ENCODE measurements around the gene SYNPO.

SYNPO gene

GRCh38 chr5:150625831-150626746, 14.4 kb upstream of the SYNPO start:
- DNase-seq (ENCODE audit: low spot score) = no peak

- DNase-seq (ENCODE audit: low spot score) = peak; percentile 38
These were observed 13.6 kb upstream of the SYNPO start for GRCh38 chr5:150626853-150627276.

GRCh38 chr5:150627731-150628545, 12.5 kb upstream of the SYNPO start:
- peak; percentile 73 for DNase-seq (ENCODE audit: low spot score)

GRCh38 chr5:150628936-150629485, 11.4 kb upstream of the SYNPO start:
- DNase-seq (ENCODE audit: low spot score) = no peak

GRCh38 chr5:150630016-150630415, 10.4 kb upstream of the SYNPO start:
- no peak for DNase-seq (ENCODE audit: low spot score)

- no peak for DNase-seq (ENCODE audit: low spot score)
These were observed 9.8 kb upstream of the SYNPO start for GRCh38 chr5:150630461-150631325.

GRCh38 chr5:150631326-150631701, 9.1 kb upstream of the SYNPO start:
- no peak for DNase-seq (ENCODE audit: low spot score)

- DNase-seq (ENCODE audit: low spot score) = no peak
These were observed 7.9 kb upstream of the SYNPO start for GRCh38 chr5:150632305-150633160.

GRCh38 chr5:150633429-150633828, 7.0 kb upstream of the SYNPO start:
- no peak for DNase-seq (ENCODE audit: low spot score)

- DNase-seq (ENCODE audit: low spot score) = peak; percentile 63
These were observed 3.8 kb upstream of the SYNPO start for GRCh38 chr5:150636391-150637244.

- peak; percentile 88 for DNase-seq (ENCODE audit: low spot score)
These were observed 3.0 kb upstream of the SYNPO start for GRCh38 chr5:150637245-150638052.

- DNase-seq (ENCODE audit: low spot score) = no peak
These were observed 2.4 kb upstream of the SYNPO start for GRCh38 chr5:150638053-150638444.

GRCh38 chr5:150638488-150639376, 1.7 kb upstream of the SYNPO start:
- no peak for DNase-seq (ENCODE audit: low spot score)

- no peak for DNase-seq (ENCODE audit: low spot score)
These were observed 1.1 kb upstream of the SYNPO start for GRCh38 chr5:150639377-150639692.

GRCh38 chr5:150639751-150640150, 709 bp upstream of the SYNPO start:
- DNase-seq (ENCODE audit: low spot score) = no peak

- peak; percentile 47 for DNase-seq (ENCODE audit: low spot score)
These were observed 628 bp downstream of the SYNPO start for GRCh38 chr5:150641006-150641570.

- DNase-seq (ENCODE audit: low spot score) = no peak
These were observed 1.5 kb downstream of the SYNPO start for GRCh38 chr5:150641824-150642566.
